Lower lobe of right lung (tissue), 2 donors: ENCODE results near the gene STK11IP. TPM values are rescaled to one million over a fixed set of nuclear protein-coding genes. Genes with fewer than 3 reads are reported as not detected.

Experiments used
- ATAC-seq, 2 donors: fragments of 200-7000 bp; cut with Tn5 transposase; one replicate each; pipeline ENCODE4 v1.9.1; 2020 to 2022; ENCODE audit warnings: mild to moderate bottlenecking in 2 of 2, moderate library complexity in 2 of 2
- DNase-seq: peaks from one replicate; pipeline ENCODE4 v3.0.0-alpha.2; 2020
- H3K27ac ChIP-seq: fragments of 200-600 bp; one replicate; pipeline ENCODE4 v1.8.0; 2022
- H3K27me3 ChIP-seq: fragments of 200-600 bp; one replicate; pipeline ENCODE4 v1.8.0; 2022; ENCODE audit warnings: low read depth
- H3K36me3 ChIP-seq: fragments of 200-600 bp; one replicate; pipeline ENCODE4 v1.8.0; 2022; ENCODE audit warnings: mild to moderate bottlenecking
- H3K4me1 ChIP-seq: fragments of 200-600 bp; one replicate; pipeline ENCODE4 v1.8.0; 2022
- H3K4me3 ChIP-seq: fragments of 200-600 bp; one replicate; pipeline ENCODE4 v1.8.0; 2022; ENCODE audit warnings: mild to moderate bottlenecking
- H3K9me3 ChIP-seq: fragments of 200-600 bp; one replicate; pipeline ENCODE4 v1.8.0; 2022
- intact Hi-C: fragments of 100-400 bp; cut with DNase I; formaldehyde crosslinking; loops from one replicate; pipeline ENCODE4 v1.11.0; 2022
- total RNA-seq: library from RNA; stranded (reverse); fragmentation: NEBNext Ultra II Directional; extraction: Animal tissue kit (Norgen Biotek cat#: 25700); gene quantifications from one replicate; pipeline ENCODE4 v1.2.1, GENCODE V29; 2021
- TF ChIP-seq, protein P1 (sequence below): fragments of 200-600 bp; IDR thresholded peaks from one replicate; pipeline ENCODE4 v1.8.0; 2022; ENCODE audit warnings: antibody characterized with exemption, mild to moderate bottlenecking
- donor health status: DM: no; HTN: yes; CAD: no; lungs with severe emphysema.

The STK11IP gene
- total RNA-seq, 1 donor from 2014 or later, result 31.8 TPM

DNA sequence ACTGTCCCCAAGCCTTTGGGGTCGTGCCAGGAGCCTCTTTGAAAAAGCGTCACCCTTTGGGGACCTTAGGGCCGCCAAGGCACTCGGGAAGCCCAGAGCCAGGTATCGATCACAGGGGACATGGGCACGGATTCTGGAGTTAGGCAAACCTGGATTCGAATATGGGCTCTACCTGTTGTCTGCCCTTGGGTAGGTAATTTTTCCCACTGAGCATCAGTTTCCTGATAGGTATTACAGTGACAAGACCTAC lies 44.6 kb upstream of the STK11IP start:
- Histone ChIP-seq H3K4me1 (peaks cover 14% of the 10 kb centered on the region), H3K9me3 (no peaks in the 10 kb centered on the region), H3K27me3 (peaks cover 30% of the 10 kb centered on the region), H3K27ac (no peak overlapping the region), H3K4me3 (peak overlapping the region; percentile 71), H3K36me3 (no peaks in the 10 kb centered on the region)
- ATAC-seq (no peak), DNase-seq (no peak)
- TF ChIP-seq, protein P1, sequence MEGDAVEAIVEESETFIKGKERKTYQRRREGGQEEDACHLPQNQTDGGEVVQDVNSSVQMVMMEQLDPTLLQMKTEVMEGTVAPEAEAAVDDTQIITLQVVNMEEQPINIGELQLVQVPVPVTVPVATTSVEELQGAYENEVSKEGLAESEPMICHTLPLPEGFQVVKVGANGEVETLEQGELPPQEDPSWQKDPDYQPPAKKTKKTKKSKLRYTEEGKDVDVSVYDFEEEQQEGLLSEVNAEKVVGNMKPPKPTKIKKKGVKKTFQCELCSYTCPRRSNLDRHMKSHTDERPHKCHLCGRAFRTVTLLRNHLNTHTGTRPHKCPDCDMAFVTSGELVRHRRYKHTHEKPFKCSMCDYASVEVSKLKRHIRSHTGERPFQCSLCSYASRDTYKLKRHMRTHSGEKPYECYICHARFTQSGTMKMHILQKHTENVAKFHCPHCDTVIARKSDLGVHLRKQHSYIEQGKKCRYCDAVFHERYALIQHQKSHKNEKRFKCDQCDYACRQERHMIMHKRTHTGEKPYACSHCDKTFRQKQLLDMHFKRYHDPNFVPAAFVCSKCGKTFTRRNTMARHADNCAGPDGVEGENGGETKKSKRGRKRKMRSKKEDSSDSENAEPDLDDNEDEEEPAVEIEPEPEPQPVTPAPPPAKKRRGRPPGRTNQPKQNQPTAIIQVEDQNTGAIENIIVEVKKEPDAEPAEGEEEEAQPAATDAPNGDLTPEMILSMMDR, result no peak
- intact Hi-C loops, result no loop called here

- no peaks in the 10 kb centered on the region for H3K36me3 ChIP-seq
- H3K4me1 ChIP-seq, result peaks cover 14% of the 10 kb centered on the region
- H3K27ac ChIP-seq, result no peak overlapping the region
- intact Hi-C loops, result no loop called here
- H3K9me3 ChIP-seq, result no peaks in the 10 kb centered on the region
- DNase-seq (no peak), ATAC-seq (no peak)
- TF ChIP-seq, protein P1, result no peak
- H3K27me3 ChIP-seq, result peaks cover 30% of the 10 kb centered on the region
- no peak overlapping the region for H3K4me3 ChIP-seq
Observed at GRCh38 chr2:219553463-219553963, 44.1 kb upstream of the STK11IP start.

DNA sequence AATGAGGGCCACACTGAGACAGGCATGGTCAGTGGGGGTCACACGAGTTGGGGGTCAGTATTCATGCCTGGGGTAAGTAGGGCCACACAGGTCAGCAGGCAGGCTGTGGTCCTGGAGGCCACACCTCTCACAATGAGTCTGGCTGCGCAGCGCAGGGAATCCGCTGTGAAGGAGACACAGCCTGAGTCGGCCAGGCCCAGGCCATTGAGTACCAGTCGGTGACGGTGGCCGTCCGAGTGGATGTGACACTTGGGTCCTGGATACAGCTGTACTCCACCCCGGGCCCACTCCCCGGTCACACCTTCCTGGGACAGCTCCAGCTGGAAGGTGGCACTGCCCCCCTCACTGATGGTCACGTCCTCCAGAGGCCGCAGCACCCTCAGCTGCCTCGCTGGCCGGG lies 43.3 kb upstream of the STK11IP start:
- Histone ChIP-seq H3K27me3 (peaks cover 30% of the 10 kb centered on the region), H3K36me3 (no peaks in the 10 kb centered on the region), H3K4me3 (no peak overlapping the region), H3K9me3 (no peaks in the 10 kb centered on the region), H3K4me1 (peaks cover 14% of the 10 kb centered on the region), H3K27ac (no peak overlapping the region)
- no peak for DNase-seq
- TF ChIP-seq, protein P1, result no peak
- no peak for ATAC-seq
- intact Hi-C loops, result no loop called here

GRCh38 chr2:219555956-219556355 lies 41.7 kb upstream of the STK11IP start:
- ATAC-seq (no peak), DNase-seq (no peak)
- H3K9me3 ChIP-seq, result no peaks in the 10 kb centered on the region
- intact Hi-C loops, result no loop called here
- TF ChIP-seq, protein P1, result no peak
- H3K27me3 ChIP-seq, result peaks cover 25% of the 10 kb centered on the region
- H3K4me3 ChIP-seq, result no peak overlapping the region
- no peak overlapping the region for H3K27ac ChIP-seq
- H3K4me1 ChIP-seq, result peaks cover 14% of the 10 kb centered on the region
- no peaks in the 10 kb centered on the region for H3K36me3 ChIP-seq

DNA sequence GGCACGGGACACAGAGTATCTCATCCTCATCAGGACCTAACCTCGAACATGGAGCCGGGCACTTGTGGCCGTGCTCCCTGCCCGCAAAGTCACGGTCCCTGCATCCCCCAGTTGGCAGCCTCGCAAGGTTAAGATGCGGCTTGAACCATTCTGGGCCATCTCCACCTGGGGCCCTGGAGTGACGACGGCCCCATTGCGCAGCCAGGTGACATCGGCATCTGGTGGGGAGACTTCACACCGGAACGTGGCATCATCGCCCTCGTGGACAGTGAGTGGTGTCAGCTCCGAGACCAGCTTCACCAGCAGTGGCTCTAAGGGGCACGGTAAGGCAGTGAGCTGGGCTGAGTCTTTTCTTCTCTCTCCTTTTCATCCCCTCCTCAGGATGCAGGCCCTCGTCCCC lies 41.2 kb upstream of the STK11IP start:
- intact Hi-C loops, result no loop called here
- no peak for DNase-seq
- Histone ChIP-seq H3K4me3 (no peak overlapping the region), H3K27ac (no peak overlapping the region), H3K9me3 (no peaks in the 10 kb centered on the region), H3K27me3 (peaks cover 21% of the 10 kb centered on the region), H3K4me1 (peaks cover 14% of the 10 kb centered on the region), H3K36me3 (no peaks in the 10 kb centered on the region)
- TF ChIP-seq, protein P1, result no peak
- ATAC-seq, result no peak

GRCh38 chr2:219557320-219557719 lies 40.3 kb upstream of the STK11IP start:
- intact Hi-C loops, result no loop called here
- ATAC-seq (no peak), DNase-seq (no peak)
- H3K27ac ChIP-seq, result no peak overlapping the region
- H3K27me3 ChIP-seq, result peaks cover 13% of the 10 kb centered on the region
- H3K9me3 ChIP-seq, result no peaks in the 10 kb centered on the region
- H3K4me1 ChIP-seq, result peaks cover 6% of the 10 kb centered on the region
- no peak overlapping the region for H3K4me3 ChIP-seq
- TF ChIP-seq, protein P1, result no peak
- peaks cover under 1% of the 10 kb centered on the region for H3K36me3 ChIP-seq
